Testis (tissue), 2 donors: ENCODE measurements around the gene TECR.
"Not testable (repeated sequence)": the region's sequence is repeated elsewhere in the genome, so short reads cannot be mapped to it uniquely, and the experiment has no call there.

Source experiments
- CTCF ChIP-seq, 3 experiments: fragments of 450-650 bp in 2 of 3; fragments of 200-600 bp in 1 of 3; sonication (generic) in 1 of 3; IDR thresholded peaks; one replicate each; pipeline ENCODE4 v1.5.1; 2016 to 2019; ENCODE audit warnings: antibody characterized with exemption in 3 of 3, mild to moderate bottlenecking in 2 of 3, moderate library complexity in 1 of 3
- POLR2A ChIP-seq: fragments of 450-650 bp; IDR thresholded peaks from one replicate; pipeline ENCODE4 v1.6.1; 2017; ENCODE audit warnings: antibody characterized with exemption, mild to moderate bottlenecking, moderate library complexity

- not testable (repeated sequence) for TF ChIP-seq CTCF (IDR thresholded peaks at IDR 0.05); POLR2A
These were observed 55.0 kb downstream of the TECR start for GRCh38 chr19:14584372-14584771.
